Omental fat pad (tissue), 4 donors: ENCODE results near the gene NOXRED1. TPM values are rescaled to one million over a fixed set of nuclear protein-coding genes. Genes with fewer than 3 reads are reported as not detected.

Experiments used
- ATAC-seq: fragments of 150-250 bp; one replicate; pipeline ENCODE4 v1.9.1; 2016; ENCODE audit warnings: mild to moderate bottlenecking, moderate library complexity; ENCODE audit not compliant: low FRiP score
- DNase-seq: peaks from one replicate; pipeline ENCODE4 v3.0.0-alpha.2; 2019; ENCODE audit warnings: low spot score
- CTCF ChIP-seq, 3 donors: fragments of 450-650 bp; IDR thresholded peaks; one replicate each; pipeline ENCODE4 v1.5.1; 2016 to 2017; ENCODE audit warnings: antibody characterized with exemption in 3 of 3, mild to moderate bottlenecking in 3 of 3, moderate library complexity in 2 of 3
- small RNA-seq: library from RNA; depleted of rRNA; stranded (forward); fragments of <200 nt; gene quantifications from one replicate; pipeline ENCODE3, GENCODE V24; 2016
- total RNA-seq, 4 donors: library from RNA; depleted of rRNA; stranded (reverse); fragments of >200 nt; gene quantifications; one replicate each; pipeline ENCODE4 v1.1.0, GENCODE V29; 2016

Gene NOXRED1
- total RNA-seq, 4 donors from 2014 or later = 0.28 to 0.47 TPM; not detected in 2

DNA sequence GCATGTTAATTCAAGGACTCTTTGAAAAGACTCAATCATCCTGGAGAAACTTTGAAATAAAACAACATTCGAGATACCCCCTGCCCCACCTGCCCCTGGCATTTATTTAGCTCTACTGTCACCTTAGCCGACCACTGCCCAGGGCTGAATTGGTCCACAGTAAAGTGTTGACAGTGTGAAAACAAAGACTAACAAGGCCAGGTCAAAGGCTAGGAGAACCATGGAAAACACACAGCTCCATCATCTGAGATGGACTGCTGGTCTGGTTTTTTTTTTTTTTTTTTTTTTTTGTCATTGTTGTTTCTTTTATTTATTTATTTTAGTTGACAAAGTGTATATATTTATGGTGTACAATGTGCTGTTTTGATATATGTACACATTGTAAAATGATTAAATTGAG is 76.8 kb downstream of the NOXRED1 start:
- no peak for ATAC-seq
- no peak for DNase-seq
- no peak for TF ChIP-seq CTCF (IDR thresholded peaks at IDR 0.05)

DNA sequence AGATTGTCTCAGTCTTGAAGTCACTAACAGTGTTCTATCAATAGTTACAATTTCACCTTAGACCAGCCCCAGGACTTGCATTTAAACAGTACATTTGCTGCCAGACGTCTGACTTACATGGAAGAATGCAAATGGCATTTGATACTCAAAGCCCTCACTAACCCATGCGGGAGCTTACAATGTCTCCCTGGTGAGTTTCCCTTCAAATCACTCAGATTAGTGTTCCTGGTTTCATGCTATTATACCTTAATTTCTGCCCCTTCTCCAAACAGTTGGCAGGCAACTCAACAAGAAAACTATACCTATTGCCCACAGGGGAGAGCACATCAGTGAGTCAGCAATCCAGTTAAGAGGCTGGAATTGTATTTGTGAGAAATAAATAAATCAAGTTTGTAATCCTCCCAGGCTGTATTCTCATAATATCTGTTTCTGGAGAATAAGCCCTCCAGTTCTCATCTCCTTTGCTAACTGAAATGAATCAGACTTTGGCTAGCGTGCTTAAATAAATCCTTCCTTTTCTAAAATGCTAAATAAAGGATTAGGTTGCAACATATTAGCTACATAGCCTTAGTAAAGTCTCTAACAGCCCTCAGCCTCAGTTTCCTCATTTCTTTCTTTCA is 78.8 kb downstream of the NOXRED1 start:
- no peak for DNase-seq
- no peak for TF ChIP-seq CTCF (IDR thresholded peaks at IDR 0.05)
- ATAC-seq = no peak

Small RNA genes within 50 kb of the gene (small RNA-seq; reads per million reads assigned to genes)
- gene RF00404 = not detected

Other genes starting within 250 kb of the NOXRED1 start
- under 1 TPM in 1 of 4 donors, not detected in 3; 0.13 TPM for gene TMEM63C, start 241.7 kb downstream of the NOXRED1 start, total RNA-seq
- not detected for gene NGB, start 152.3 kb downstream of the NOXRED1 start, total RNA-seq
- gene POMT2, start 102.6 kb downstream of the NOXRED1 start, total RNA-seq = 10 to 100 TPM; 14.3 to 23.3 (median 18.8) TPM
- gene GSTZ1, start 102.5 kb downstream of the NOXRED1 start, total RNA-seq = 10 to 100 TPM; 18.9 to 34.2 (median 27.6) TPM
- gene TMED8, start 46.4 kb downstream of the NOXRED1 start, total RNA-seq = 10 to 100 TPM; 10.1 to 15.8 (median 12.3) TPM
- 1 to 10 TPM in 1 of 4 donors, under 1 TPM in 2, not detected in 1; 0.25 to 2.2 (median 0.84) TPM for gene SAMD15, start 46.1 kb downstream of the NOXRED1 start, total RNA-seq
- 10 to 100 TPM in 3 of 4 donors, 1 to 10 TPM in 1; 9.5 to 17.3 (median 14.3) TPM for gene VIPAS39, start 34.1 kb upstream of the NOXRED1 start, total RNA-seq
- 100 to 1,000 TPM in 2 of 4 donors, 10 to 100 TPM in 2; 82.4 to 158 (median 101) TPM for gene AHSA1, start 34.6 kb upstream of the NOXRED1 start, total RNA-seq
- 1 to 10 TPM in 2 of 4 donors, under 1 TPM in 1, not detected in 1; 0.72 to 2.3 (median 1.4) TPM for gene ISM2, start 75.3 kb upstream of the NOXRED1 start, total RNA-seq
- gene SPTLC2, start 193.1 kb upstream of the NOXRED1 start, total RNA-seq = 10 to 100 TPM; 23.5 to 73.6 (median 52.3) TPM